GM19025 (cell line): ENCODE measurements around the gene SETD3.

Source experiments
- ATAC-seq: cut with Tn5 transposase; IDR thresholded peaks from one replicate; pipeline ENCODE4 v1.9.1; 2021; ENCODE audit warnings: mild to moderate bottlenecking, low read depth, moderate library complexity; ENCODE audit not compliant: unreplicated experiment

SETD3 gene

DNA sequence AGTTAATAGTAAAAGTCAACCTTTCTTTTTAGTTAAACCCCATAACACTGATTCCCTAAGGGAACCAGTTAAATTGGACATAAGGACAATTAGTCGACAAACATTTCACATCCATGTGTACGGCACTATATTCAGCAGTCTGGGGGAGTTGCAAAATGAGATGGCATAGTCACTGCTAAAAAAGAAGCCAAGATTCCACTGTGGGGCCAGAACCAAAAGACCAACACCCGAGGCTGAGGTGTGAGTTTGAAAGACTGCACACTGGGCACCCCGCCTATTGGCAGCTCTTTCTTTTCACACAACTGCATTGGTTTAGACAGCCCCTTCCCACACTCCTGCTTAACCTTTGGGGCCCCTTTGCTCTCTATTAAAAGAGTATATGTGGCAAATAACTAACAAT lies 16.7 kb downstream of the SETD3 start:
- no peak for ATAC-seq

DNA sequence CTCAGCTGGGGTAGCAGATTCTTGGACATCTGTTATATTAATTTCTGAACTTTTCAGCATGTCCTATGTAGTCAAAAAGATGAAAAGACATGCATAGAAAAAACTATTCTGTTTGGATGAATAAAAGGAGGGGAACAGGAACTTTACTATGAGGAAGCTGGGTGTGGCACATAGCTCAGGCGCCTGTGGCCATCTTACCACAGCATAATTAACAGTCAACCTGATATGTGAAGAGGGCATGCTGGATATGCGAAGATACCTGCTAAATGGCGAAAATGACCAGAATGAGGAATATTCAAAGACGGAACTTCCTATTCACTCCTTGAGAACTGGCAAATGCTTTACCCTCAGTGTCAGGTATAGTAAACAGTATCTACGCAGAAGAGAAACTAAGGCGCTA lies 18.4 kb downstream of the SETD3 start:
- no peak for ATAC-seq

DNA sequence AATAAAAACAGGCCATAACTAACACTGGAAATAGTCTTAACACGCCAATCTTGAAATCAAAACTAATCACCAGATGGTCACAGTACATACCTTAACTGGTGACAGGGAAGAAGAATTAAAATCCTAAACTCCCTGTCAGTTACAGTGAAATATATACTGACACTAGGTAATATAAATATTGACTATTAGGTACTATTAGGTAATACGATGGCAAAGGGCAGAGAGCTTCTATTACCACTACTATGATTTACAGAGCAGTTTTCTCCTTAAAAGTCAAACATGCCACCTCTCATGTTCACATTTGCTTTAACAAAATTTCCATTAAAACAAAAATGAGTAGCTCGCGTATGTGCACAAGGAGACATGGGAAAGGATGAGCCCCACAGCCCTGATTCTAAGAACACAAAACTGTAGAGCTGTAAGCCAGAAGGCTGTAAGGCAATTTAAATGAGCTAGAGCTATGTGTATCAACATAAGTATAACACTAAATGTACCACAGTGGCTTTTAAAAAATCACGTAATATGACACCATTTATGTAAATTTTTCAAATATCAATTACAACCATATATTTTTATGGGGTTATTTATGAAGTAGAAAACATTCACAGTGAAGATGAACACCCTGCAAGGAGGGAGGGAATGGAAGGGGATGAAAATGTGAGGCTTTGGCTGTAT lies 19.1 kb downstream of the SETD3 start:
- no peak for ATAC-seq

DNA sequence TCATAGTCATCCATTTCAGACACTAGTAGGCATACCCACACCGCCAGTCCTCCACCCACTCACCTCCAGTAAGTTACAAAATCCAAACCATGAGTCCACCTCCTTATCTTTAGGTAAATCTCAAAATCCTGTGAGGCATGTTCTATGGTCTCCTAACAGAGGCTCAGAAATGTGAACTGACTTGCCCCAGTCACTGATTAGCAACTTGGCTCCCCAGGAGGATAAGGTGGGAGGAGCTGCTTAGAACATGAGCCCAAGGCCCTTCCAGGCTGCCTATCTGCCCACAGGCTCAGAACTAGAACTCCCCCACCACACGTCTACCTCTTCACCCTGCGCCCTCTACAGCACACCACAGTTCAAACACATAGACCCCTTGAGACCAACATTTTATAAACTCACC lies 19.9 kb downstream of the SETD3 start:
- ATAC-seq, result no peak

- ATAC-seq, result no peak
Measured at GRCh38 chr14:99459481-99460100, 21.1 kb downstream of the SETD3 start.

DNA sequence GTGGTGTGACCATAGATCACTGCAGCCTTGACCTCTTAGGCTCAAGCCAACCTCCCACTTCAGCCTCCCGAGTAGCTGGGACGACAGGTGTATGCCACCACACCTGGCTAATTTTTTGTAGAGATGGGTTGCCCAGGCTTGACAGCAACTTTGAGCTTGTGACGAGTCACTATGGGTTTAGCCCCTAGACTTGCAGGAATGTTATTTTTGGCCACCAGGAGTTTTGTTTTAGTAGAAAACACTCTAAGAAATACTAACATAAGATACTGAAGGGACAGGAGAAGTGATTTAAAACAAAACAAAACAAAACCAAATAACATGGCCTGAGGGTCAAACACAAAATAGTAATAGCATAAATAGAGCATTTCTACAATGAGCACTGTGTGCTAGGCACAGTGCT lies 26.4 kb downstream of the SETD3 start:
- ATAC-seq, result no peak

DNA sequence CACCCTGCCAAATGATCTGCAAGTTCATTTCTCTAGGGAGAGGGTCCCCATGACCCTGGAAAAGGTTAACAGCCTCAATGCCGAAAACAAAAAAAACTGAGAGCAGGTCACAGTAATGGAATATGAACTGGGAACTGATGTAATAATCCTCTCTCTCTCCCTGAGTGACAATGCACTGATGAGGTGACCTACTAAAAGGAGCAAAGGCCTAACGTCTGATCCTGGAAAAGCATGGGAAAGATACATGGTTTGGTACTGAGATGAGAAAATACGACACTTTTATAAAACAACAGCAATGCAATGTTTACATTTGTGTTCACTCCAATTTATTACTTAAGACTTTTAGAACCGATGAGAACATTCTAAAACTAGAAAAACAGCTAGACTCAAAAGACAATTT lies 27.7 kb downstream of the SETD3 start:
- no peak for ATAC-seq

- no peak for ATAC-seq
Measured at GRCh38 chr14:99451234-99451633, 29.4 kb downstream of the SETD3 start.

- no peak for ATAC-seq
Measured at GRCh38 chr14:99450266-99450665, 30.4 kb downstream of the SETD3 start.

DNA sequence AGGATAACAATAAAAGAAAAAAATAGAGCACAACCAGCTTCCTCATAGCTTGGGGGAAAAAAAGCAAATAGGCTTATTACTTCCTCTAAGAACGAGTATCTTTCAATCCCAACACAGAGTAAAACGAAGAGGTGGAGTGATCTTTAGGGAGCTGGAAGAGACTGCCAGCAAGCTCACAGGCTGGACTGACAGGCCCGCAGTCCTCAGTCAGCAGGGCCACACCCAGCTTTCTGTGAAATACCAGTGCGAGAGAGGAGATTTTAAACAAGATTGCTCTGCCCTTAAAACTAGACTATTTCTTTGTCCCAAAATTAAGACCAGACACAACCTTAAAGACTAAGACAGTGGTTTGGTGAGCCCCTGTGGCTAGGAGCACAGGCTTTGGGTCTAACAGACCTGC lies 32.9 kb downstream of the SETD3 start:
- ATAC-seq, result no peak

- no peak for ATAC-seq
Measured at GRCh38 chr14:99445931-99446330, 34.7 kb downstream of the SETD3 start.

DNA sequence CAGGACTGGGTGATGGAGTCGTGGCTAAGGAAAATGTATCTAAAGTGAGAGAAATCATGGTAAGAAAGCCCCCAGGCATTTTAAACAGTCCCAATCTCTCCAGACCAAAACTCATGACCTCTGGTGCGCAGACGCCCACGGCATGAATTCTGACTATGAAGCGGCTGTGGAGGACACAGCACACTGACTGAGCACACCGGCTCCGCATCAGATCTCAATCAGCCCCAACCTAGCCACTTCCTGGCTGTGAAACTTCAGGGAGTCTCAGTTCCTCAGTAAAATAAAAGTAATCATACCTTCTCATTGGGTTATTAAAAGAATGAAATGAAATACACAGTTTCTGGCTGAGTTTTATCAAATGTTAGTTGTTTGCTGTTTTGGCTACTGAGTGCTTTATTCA lies 38.7 kb downstream of the SETD3 start:
- ATAC-seq, result no peak

GRCh38 chr14:99441157-99441870 lies 39.3 kb downstream of the SETD3 start:
- no peak for ATAC-seq

- no peak for ATAC-seq
Measured at GRCh38 chr14:99440278-99440677, 40.4 kb downstream of the SETD3 start.

- ATAC-seq, result no peak
Measured at GRCh38 chr14:99437706-99438105, 43.0 kb downstream of the SETD3 start.

DNA sequence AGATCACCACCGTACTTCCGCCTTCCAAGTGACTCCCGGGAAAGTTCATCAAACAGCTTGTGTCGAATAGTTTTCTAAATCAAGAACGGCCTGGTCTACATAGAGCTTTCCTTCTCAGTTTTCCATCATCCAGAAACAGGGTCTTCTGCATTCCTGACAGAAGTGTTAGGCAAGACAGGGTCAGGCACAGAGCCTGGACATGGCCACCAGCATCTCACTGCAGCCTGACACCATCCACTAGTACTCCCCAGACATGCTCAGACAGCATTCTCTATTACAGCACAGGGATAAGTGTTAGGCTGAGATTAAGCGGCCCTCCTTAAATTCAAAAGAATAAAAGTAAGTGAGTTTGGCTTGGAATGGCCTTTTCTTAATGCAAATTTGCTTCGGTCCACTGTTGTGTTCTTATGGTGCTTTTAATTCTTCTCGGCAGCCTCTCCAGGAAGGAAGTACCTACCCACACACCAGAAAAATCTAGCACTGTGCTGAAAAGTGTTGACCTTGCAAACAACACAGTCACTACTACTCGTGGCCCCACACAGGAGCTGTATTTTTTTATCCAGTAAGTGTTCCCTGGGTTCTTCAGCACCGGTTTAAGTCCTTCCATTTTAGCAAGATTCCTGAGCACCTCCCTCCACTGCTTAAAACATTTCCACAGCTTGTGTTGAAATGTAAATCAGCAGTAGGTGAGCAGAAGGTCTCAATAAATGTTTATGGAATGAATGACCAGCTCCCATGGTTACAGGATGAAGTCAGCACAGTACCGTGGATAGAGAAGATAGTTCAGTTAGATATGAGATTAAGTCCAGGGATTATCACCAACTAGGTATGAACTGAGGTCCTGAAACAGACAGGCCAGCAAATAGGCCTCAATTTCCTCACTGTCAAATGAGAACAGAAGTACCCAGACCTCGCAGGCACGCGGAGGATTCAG lies 44.1 kb downstream of the SETD3 start:
- no peak for ATAC-seq

- ATAC-seq, result no peak
Measured at GRCh38 chr14:99435327-99435726, 45.3 kb downstream of the SETD3 start.

- no peak for ATAC-seq
Measured at GRCh38 chr14:99432485-99432884, 48.2 kb downstream of the SETD3 start.

DNA sequence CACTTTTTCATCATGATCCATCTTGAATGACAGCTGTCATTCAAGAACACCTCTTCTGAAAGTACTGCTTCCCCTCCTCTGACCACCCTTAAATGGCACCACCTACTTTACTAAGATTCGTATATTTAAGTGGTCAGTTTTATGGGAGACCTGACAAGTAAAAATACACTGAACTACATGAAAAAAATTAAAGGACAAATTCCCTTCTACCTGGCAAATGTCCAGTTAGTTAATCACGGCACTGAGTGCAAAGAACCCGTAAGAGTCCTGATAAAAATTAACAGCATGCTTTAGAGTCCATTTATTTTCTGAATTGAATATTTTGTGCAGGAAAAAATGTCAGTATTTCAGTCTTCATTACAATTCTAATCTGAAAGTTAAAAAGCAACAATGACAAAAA lies 48.7 kb downstream of the SETD3 start:
- ATAC-seq, result no peak

- no peak for ATAC-seq
Measured at GRCh38 chr14:99430491-99430890, 50.2 kb downstream of the SETD3 start.
